HG03108 (cell line): Measurements from ENCODE around the gene ZNRF3.

Experiments
- ATAC-seq: cut with Tn5 transposase; IDR thresholded peaks from one replicate; pipeline ENCODE4 v1.9.1; 2021; ENCODE audit warnings: moderate library complexity; ENCODE audit not compliant: unreplicated experiment

The ZNRF3 gene

DNA sequence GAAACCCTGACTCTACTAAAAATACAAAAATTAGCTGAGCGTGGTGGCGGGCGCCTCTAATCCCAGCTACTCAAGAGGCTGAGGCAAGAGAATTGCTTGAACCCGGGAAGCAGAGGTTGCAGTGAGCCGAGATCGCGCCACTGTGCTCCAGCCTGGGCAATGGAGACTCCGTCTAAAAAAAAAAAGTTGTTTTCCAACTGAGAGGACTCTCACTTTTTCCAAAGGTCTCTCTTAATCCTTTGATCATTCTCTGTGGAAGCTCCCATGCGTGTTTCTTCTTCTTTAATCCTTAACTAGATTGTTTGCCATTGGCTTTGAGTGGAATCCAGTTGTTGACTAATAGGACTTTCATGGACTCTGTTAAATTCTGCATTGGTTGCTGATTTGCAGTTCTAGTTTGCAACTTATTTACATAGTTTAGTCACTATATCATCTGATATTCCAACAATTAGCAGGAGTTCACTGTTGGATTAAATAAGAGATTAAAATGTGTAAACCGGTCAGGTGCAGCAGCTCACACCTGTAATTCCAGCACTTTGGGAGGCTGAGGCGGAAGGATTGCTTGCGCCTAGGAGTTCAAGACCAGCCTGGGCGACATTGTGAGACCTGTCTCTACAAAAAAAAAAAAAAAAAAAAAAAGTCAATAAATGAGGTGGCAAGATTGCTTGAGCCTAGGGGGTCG is 98.6 kb downstream of the ZNRF3 start:
- no peak for ATAC-seq

DNA sequence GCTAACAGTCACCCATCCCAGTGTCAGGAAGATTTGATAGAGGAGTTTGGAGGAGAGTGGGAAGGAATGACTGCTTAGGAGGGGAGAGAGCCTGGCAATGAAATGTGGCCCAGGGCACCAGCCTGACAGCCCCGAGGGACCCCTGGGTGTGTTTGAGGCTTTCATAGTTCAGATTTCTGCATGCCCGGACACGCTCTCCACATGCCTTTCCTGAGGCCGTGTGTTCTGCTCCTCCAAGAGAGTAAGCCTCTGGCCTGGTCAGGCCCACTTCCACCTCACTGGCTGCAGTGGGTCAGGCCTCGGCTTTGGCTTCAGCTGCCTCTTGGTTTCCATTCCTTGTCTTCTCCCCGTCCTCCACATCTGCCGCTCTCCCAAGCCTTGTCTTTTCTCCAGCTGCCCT is 99.8 kb downstream of the ZNRF3 start:
- no peak for ATAC-seq

DNA sequence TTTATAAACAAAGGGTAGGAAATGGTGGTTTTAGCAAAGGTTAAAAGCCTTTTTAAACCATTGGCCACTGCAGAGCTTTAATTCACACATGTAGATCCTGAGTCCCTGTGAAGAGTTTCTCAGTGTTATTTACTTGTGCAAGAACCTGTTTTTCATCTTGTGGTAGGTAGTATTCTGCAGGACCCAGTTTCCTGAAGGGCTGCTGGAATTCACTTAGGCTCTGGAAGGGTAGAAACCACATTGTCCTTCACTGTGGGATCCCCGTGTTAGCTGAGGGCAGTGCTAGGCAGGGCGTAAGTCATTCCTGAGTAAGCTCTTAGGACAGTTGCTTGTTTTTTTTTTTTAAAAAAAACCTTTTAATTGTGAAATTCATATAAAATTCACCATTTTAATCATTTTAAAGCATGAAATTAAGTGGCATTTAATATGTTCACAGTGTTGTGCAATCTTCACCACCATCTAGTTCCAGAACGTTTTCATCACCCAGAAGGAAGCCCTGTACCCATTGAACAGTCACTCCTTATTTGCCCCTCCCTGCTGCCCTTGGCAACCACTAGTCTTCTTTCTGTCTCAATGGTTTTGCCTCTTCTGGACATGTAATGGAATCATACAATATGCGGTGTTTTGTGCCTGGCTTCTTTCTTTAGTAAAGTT is 100.5 kb downstream of the ZNRF3 start:
- no peak for ATAC-seq

DNA sequence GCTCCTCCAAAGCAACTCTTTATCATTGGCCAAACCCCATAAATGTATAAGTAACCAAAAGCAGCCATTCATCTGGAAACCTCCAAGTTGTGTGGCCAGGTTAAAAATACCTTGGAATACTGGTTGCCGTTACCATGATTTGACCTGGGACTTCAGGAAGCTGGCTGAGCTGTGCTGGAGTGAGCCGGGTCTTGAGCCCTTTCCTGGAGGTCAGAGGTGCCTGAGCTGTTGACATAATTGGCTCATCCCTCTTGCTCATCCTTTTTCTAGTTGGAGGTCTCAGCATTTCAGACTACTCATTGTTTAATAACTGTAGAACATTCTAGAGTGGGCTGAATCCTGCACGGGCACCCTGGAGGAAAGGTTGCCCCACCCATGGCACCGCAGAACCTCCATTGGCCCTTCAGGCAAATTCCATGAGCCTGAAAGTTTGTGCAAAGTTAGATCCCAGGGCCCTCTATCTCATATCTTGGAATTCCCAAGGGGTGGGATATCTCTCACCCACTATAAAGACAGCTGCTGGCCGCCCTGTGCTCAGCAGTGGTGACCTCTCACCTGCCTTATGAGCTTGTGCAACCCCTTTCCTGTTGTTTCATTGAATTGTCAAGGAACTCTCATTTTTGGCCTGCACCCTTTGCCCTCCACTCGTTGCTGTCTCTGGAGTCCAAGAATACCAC is 101.2 kb downstream of the ZNRF3 start:
- ATAC-seq: no peak

DNA sequence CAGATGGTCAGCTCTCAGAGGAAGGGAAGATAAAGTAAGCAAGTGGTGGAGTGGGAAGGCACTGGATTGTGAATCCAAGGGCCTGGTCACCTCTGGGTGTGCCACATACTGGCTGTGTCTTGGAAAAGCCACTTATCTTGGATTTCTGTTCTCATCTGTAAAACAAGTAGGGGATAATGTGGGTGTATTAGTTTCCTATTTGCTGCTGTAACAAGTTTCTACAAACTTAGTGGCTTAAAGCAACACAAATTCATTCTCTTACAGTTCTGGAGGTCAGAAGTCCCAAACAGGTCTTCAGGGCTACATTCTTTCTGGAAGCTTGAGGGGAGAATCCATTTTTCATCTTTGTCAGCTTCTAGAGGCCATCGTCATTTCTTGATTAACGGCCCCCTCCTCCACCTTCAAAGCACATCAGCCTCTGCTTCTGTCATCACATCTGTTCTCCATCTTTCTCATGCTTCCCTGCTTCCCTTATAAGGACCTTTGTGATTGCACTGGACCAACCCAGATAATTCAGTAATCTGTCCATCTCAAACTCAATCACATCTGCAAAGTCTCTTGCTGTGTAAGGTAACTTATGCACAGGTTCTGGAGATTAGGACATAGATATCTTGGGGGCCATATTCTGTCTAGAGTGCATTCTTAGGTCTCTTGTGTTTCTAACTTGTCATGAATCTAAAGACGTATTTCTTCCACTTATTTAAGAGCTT is 102.4 kb downstream of the ZNRF3 start:
- ATAC-seq: no peak

DNA sequence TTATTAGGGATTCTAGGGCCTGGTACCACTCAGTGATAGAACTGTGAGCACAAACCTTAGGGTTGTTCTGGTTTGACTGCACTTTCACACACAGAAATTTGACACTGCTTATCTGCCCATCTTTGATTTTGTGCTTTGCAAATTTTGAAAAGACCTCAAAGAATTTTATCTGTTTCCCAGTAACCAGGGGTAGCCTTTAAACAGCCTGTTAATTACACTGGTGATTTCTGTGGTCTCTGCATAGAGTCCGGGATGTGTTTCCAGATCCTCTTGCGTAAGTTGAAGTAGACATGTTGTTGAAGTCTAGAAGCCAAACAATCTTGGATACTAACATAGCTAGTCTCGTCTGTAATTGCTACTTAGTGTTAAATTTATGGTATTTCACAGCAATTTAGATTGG is 103.0 kb downstream of the ZNRF3 start:
- no peak for ATAC-seq

DNA sequence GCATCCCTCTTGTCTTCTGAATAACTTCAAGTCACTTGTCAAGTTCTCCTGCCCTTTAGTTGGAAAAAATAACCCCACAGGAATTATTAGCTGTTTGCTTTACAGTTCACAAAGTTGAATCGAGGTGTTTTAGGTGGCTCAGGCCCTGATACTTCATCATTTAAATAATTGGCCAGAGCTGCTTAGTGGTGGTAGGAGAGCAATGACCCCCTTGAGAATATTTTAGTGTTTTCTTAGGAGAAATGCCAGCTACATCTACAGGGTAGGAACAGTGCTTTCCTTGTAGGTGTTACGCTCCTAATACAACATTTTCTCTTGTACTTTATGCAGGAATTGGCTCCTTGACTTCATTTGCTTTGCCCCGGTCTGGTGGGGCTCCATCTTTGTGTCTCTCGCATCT is 105.1 kb downstream of the ZNRF3 start:
- no peak for ATAC-seq

DNA sequence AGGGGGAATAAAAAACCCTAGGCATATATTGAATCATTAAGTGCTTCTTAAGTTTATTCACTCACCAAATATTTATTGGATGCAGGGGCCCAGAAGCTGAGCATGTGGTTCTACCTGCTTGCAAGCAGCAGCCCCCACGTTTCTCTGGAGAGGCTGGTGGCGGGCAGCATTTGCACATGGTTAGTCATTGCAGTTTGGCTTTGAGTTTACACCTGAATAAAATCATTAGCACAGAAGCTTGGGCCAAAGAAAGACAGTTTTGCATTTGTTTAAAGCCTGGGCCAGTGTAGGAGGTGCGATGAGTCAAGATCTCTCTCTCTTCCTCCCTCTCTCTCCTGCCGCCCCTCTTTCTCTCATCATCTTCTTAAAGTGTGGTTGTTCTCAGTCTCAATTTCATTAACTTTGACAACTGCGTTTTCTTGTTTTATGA is 105.7 kb downstream of the ZNRF3 start:
- ATAC-seq: no peak

DNA sequence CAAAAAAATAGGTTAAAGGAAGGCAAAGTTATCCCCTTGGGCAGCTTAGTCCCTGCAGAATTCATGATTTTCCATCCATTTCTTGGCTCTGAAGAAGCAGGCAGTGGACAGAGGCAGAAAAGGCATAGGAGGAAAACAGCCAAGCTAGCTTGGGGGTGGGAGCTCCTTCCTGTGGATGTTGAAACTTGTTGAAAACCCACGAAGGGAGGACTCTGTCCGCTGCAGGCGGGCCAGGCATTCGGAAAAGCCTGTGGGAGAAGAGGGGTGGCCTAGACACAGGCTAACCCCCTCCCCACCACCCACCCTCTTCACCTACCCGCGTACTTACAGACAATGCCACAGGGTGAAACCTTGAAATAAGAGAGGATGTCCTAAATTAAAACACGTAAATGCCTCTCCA is 106.1 kb downstream of the ZNRF3 start:
- ATAC-seq: no peak

DNA sequence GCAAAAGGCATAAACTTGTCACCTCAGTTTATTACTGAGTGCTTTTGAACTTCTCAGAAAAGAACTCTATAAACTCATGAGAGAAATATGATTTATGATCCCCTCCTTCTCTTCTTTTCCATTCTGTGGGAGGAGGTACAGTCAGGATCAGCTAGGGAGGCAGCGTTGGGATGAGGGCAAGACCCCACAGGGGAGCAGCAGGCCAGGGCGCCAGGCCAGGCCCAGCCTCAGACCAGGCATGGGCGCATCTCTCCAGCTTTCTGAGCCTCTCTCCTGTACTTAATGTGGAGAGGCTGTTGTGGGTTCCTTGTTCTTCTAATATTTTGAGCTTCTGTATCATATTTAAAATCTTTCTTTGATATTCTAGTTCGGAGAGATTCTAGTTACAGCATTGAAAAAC is 106.5 kb downstream of the ZNRF3 start:
- no peak for ATAC-seq

DNA sequence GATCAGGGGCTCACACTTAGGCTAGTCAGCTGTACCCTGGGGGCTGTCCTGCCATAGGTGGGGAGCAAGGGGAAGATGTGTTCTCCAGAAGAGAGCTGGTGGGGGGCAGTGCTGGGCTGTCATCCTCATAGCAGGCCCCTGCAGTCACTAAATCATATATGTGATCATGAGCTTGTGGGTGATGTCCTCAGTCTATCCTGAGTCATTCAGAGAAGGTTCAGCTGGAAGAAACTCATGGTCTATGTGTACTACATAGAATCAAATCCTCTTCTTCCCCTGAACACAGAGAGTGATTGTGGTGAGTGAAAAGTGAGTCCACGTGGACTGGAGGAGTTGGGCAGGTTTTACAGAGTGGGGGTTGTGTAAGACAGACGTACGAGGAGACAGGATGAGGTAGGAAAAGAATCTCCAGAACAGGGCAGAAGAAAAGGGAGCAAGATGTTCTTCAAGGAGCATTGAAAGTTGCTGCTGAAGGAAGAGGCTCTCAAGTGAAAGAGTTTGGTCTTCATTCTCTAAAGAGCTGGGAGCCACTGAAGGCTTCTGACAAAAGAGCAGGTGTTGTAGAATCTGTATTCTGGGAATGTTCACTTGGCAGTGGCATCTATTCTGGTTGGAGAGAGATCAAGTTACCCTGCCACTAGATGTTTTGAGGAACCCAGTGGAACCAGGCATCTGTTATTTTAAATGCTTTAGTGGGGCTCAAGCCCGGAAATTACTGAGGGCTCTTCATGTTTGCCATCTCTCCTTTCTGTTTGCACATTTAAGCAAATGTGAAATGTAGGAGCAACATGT is 109.4 kb downstream of the ZNRF3 start:
- ATAC-seq: no peak

DNA sequence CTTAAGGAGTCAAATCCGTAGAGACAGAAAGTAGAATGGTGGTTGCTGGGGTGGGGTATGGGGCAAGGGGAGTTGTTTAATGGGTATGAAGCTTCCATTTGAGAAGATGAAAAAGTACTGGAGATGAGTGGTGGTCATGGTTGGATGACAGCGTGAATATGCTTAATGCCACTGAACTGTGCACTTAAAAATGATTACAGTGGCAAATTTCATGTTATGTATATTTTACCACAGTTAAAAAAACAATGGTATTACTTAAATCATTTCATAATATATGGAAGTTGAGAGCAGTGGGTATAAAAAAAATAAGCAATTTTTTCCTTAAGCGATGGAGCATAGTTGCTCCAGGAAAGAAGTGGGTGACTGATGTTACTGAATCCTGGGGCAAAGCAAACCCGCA is 111.2 kb downstream of the ZNRF3 start:
- ATAC-seq: no peak

DNA sequence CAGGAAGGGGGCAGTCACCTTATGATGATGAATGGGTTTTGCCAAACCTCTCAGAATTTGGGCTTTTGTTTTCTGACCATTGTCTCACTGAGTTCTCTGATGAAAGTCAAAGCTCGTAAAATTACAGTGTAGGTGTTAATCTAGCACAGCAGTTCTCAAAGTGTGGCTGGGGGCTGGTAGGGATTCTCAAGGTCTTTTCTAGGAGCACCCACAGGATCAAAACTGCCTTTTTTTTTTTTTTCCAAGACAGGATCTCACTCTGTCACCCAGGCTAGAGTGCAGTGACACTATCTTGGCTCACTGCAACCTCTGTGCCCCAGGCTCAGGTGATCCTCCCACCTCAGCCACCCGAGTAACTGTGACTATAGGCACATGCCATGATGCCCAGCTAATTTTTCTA is 112.2 kb downstream of the ZNRF3 start:
- no peak for ATAC-seq

DNA sequence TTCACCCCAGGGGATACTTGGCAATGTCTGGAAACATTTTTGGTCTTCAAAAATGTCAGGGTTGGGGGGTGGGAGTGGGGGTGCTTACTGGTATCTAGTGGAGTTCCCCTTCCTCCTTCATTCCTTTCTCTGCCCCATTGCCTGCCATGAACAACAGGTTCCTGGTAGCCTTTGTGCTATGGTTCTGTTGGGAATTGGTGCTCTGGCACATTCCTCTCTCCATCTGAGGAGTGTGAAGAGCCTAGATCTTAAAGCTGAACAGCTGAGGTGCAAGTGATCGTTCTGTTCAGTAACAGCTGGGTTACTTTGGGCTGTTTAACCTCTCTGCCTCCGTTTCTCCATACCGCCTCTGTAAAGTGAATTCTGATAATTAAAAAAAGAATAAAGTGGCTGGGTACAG is 114.0 kb downstream of the ZNRF3 start:
- ATAC-seq: no peak

DNA sequence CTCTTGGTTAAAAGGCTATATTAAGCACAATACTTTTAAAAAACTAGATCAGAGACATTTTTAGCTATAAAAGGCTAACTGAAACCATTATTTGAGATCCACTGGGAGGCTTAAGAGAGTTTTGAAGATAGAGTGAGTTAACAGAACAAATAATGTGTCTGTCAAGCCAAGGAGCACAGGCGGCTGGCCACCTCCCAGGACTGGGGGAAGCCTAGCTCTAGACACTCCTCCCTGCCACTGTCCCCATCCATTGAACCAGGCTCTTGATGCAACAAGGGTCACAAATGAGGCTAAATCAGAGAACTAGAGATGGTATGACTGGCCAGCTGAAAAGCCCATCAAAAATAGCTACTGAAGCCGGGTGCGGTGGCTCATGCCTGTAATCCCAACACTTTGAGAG is 115.3 kb downstream of the ZNRF3 start:
- ATAC-seq: no peak

DNA sequence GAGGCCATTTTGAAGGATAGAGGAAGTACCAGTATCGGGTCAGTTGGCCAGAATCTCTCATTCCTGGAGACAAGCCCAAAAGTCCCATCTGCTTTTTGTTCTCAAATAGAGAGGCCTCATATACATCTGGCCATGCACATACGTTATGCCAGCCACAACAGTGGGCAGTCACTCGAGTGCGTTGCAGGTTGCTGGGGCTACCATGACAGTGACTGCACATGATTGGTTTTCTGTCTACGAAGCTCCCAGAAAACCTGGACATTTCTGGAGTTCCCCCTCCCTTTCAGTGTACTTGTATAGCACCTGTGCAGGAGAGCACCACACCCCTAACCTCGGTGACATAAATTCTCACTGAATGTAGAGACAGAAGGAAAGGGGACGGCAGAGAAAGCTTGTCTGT is 116.1 kb downstream of the ZNRF3 start:
- no peak for ATAC-seq

DNA sequence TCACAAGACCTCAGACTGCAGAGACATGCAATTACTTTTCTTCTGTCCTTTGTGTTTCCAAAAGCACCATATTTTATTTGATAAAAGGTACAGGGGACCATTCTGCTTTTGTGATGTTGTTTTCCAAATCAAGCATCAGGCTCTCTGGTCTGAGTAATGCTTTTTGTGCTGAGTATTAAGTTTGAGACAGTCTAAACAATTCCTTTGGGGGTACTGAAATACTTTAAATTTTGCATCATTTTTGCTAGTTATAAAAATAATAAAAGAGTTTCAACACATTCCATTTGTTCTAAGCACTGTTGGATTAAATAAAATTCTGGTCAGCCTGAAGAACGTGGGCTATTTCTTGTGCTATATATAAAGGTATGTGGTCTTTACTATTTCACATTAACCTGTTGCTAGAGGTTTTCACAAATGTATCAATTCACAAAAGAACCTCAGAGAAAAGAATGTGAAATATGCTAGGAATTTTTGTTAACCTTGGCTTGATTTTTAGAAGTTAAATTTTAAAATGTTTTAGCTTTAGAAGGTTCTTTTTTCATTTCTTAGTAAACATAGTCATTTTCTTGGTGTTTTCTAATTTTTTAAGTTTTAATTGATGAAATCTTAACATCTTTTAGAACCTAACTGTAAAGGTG is 116.7 kb downstream of the ZNRF3 start:
- ATAC-seq: no peak

DNA sequence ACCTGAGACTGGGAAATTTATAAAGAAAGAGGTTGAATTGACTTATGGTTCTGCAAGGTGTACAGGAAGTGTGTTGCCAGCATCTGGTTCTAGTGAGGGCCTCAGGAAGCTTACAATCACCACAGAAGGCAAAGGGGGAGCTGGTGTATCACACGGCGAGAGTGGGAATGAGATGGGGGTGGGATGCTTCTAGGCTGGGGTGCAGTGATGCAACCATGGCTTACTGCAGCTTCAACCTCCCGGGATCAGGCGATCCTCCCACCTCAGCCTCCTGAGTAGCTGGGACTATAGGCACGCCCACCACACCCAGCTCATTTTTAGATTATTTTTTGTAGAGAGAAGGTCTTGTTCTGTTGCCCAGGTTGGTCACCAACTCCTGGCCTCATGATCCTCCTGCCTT is 117.3 kb downstream of the ZNRF3 start:
- no peak for ATAC-seq

DNA sequence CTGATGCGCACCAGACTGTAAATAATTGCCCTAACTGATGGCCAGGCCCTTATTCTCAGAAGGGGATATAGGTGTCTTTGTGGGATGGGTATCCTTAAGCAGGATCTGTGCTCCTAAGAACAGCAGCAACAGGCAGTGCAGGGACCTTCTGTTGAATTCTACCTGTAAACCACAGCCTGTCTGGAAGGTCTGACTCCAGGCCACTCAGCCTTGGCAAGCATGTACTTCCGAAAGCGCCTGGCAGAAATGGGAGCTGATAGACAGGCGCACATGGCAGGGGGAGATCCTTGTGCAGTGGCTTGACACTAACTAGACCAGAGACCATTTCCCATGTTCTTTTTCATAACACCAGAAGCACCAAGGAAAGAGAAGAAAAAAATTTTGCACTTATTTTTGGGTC is 119.2 kb downstream of the ZNRF3 start:
- ATAC-seq: no peak

DNA sequence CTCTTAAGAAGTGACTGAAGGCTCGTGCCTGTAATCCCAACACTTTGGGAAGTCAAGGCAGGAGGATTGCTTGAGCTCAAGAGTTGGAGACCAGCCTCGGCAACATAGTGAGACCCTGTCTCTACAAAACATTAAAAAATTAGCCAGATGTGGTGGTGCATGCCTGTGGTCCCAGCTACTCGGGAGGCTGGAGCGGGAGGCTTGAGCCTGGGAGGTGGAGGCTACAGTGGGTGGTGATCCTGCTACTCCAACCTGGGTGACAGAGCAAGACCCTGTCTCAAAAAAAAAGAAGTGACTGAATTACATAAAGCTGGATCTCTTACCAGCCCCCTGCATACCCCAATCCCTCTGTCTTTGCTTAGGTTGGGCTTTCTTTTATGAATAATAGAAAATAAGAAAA is 120.2 kb downstream of the ZNRF3 start:
- no peak for ATAC-seq
